IPS-15b (cell line): ENCODE measurements around the gene SNCB.
A peak's percentile ranks its signal among the peaks of the same experiment; 100 is the strongest.

ENCODE experiments used
- H3K27me3 ChIP-seq: one replicate; pipeline ENCODE4 v1.6.1; 2013; ENCODE audit warnings: low read length; ENCODE audit not compliant: control insufficient read depth, insufficient read depth
- H3K36me3 ChIP-seq: one replicate; pipeline ENCODE4 v1.6.1; 2013; ENCODE audit warnings: low read length; ENCODE audit not compliant: control insufficient read depth, insufficient read depth
- H3K4me1 ChIP-seq: one replicate; pipeline ENCODE4 v1.6.1; 2013; ENCODE audit warnings: mild to moderate bottlenecking, low read length; ENCODE audit not compliant: control insufficient read depth, insufficient read depth
- H3K4me3 ChIP-seq: one replicate; pipeline ENCODE4 v1.5.1; 2013; ENCODE audit warnings: low read depth, low read length
- H3K9ac ChIP-seq: one replicate; pipeline ENCODE4 v1.6.1; 2013; ENCODE audit warnings: low read depth, mild to moderate bottlenecking, low read length
- H3K9me3 ChIP-seq: one replicate; pipeline ENCODE4 v1.6.1; 2013; ENCODE audit warnings: mild to moderate bottlenecking, low read length; ENCODE audit not compliant: control insufficient read depth, insufficient read depth

The SNCB gene

GRCh38 chr5:176626876-176627236 lies 3.5 kb downstream of the SNCB start:
- no peak overlapping the region for H3K9ac ChIP-seq
- peaks cover 7% of the 10 kb centered on the region for H3K4me1 ChIP-seq
- H3K36me3 ChIP-seq, result no peaks in the 10 kb centered on the region
- H3K9me3 ChIP-seq, result no peaks in the 10 kb centered on the region
- peaks cover 39% of the 10 kb centered on the region for H3K27me3 ChIP-seq
- H3K4me3 ChIP-seq, result no peak overlapping the region

- peaks cover 5% of the 10 kb centered on the region for H3K4me1 ChIP-seq
- H3K9ac ChIP-seq, result no peak overlapping the region
- H3K4me3 ChIP-seq, result no peak overlapping the region
- peaks cover 34% of the 10 kb centered on the region for H3K27me3 ChIP-seq
- H3K36me3 ChIP-seq, result no peaks in the 10 kb centered on the region
- H3K9me3 ChIP-seq, result no peaks in the 10 kb centered on the region
These were observed 4.1 kb downstream of the SNCB start for GRCh38 chr5:176625966-176626875.

GRCh38 chr5:176625512-176625911 lies 4.8 kb downstream of the SNCB start:
- H3K27me3 ChIP-seq, result peaks cover 32% of the 10 kb centered on the region

GRCh38 chr5:176624938-176625337 lies 5.4 kb downstream of the SNCB start:
- Histone ChIP-seq H3K36me3 (no peaks in the 10 kb centered on the region), H3K27me3 (peaks cover 36% of the 10 kb centered on the region), H3K9me3 (no peaks in the 10 kb centered on the region), H3K4me3 (no peak overlapping the region), H3K4me1 (peaks cover 2% of the 10 kb centered on the region), H3K9ac (no peak overlapping the region)

More at GRCh38 chr5:176625512-176625911, 4.8 kb downstream of the SNCB start:
- no peak overlapping the region for H3K4me3 ChIP-seq
- H3K4me1 ChIP-seq, result peaks cover 2% of the 10 kb centered on the region
- no peaks in the 10 kb centered on the region for H3K9me3 ChIP-seq
- H3K9ac ChIP-seq, result no peak overlapping the region
- H3K36me3 ChIP-seq, result no peaks in the 10 kb centered on the region

GRCh38 chr5:176624142-176624541 lies 6.2 kb downstream of the SNCB start:
- H3K4me1 ChIP-seq, result peaks cover 2% of the 10 kb centered on the region
- no peak overlapping the region for H3K4me3 ChIP-seq
- no peaks in the 10 kb centered on the region for H3K36me3 ChIP-seq
- H3K9ac ChIP-seq, result no peak overlapping the region
- peaks cover 39% of the 10 kb centered on the region for H3K27me3 ChIP-seq
- no peaks in the 10 kb centered on the region for H3K9me3 ChIP-seq

GRCh38 chr5:176621661-176622079 lies 8.7 kb downstream of the SNCB start:
- Histone ChIP-seq H3K9ac (no peak overlapping the region), H3K4me3 (no peak overlapping the region), H3K9me3 (no peaks in the 10 kb centered on the region), H3K27me3 (peaks cover 39% of the 10 kb centered on the region), H3K36me3 (no peaks in the 10 kb centered on the region), H3K4me1 (peaks cover 2% of the 10 kb centered on the region)

GRCh38 chr5:176620333-176620981 lies 9.9 kb downstream of the SNCB start:
- peak overlapping the region; percentile 35 for H3K4me3 ChIP-seq
- no peaks in the 10 kb centered on the region for H3K36me3 ChIP-seq
- H3K9ac ChIP-seq, result no peak overlapping the region
- peaks cover 41% of the 10 kb centered on the region for H3K27me3 ChIP-seq
- no peaks in the 10 kb centered on the region for H3K9me3 ChIP-seq
- H3K4me1 ChIP-seq, result peaks cover 2% of the 10 kb centered on the region

- peak overlapping the region; percentile 45 for H3K4me3 ChIP-seq
- no peak overlapping the region for H3K9ac ChIP-seq
- H3K36me3 ChIP-seq, result no peaks in the 10 kb centered on the region
- peaks cover 41% of the 10 kb centered on the region for H3K27me3 ChIP-seq
- H3K9me3 ChIP-seq, result no peaks in the 10 kb centered on the region
- H3K4me1 ChIP-seq, result peaks cover 2% of the 10 kb centered on the region
These were observed 10.6 kb downstream of the SNCB start for GRCh38 chr5:176619569-176620332.

- H3K9ac ChIP-seq, result no peak overlapping the region
- peak overlapping the region; percentile 45 for H3K4me3 ChIP-seq
- H3K4me1 ChIP-seq, result peaks cover 2% of the 10 kb centered on the region
- no peaks in the 10 kb centered on the region for H3K36me3 ChIP-seq
- H3K9me3 ChIP-seq, result no peaks in the 10 kb centered on the region
- H3K27me3 ChIP-seq, result peaks cover 41% of the 10 kb centered on the region
These were observed 11.1 kb downstream of the SNCB start for GRCh38 chr5:176619203-176619568.

- Histone ChIP-seq H3K36me3 (no peaks in the 10 kb centered on the region), H3K4me3 (peak overlapping the region; percentile 39), H3K4me1 (peaks cover 2% of the 10 kb centered on the region), H3K27me3 (peaks cover 41% of the 10 kb centered on the region), H3K9ac (no peak overlapping the region), H3K9me3 (no peaks in the 10 kb centered on the region)
These were observed 11.6 kb downstream of the SNCB start for GRCh38 chr5:176618783-176619182.

- H3K9ac ChIP-seq, result no peak overlapping the region
- no peaks in the 10 kb centered on the region for H3K9me3 ChIP-seq
- peaks cover 3% of the 10 kb centered on the region for H3K4me1 ChIP-seq
- no peaks in the 10 kb centered on the region for H3K36me3 ChIP-seq
- no peak overlapping the region for H3K4me3 ChIP-seq
- H3K27me3 ChIP-seq, result peaks cover 40% of the 10 kb centered on the region
These were observed 13.8 kb downstream of the SNCB start for GRCh38 chr5:176616511-176616910.
